Measurements from ENCODE around the gene TMEM163. TPM values are rescaled to one million over a fixed set of nuclear protein-coding genes. Genes with fewer than 3 reads are reported as not detected.
A peak's percentile ranks its signal among the peaks of the same experiment; 100 is the strongest.
"Not testable (repeated sequence)": the region's sequence is repeated elsewhere in the genome, so short reads cannot be mapped to it uniquely, and the experiment has no call there.

Gene TMEM163
- total RNA-seq, 1 experiment from 2014 or later, result 4.1 TPM

DNA sequence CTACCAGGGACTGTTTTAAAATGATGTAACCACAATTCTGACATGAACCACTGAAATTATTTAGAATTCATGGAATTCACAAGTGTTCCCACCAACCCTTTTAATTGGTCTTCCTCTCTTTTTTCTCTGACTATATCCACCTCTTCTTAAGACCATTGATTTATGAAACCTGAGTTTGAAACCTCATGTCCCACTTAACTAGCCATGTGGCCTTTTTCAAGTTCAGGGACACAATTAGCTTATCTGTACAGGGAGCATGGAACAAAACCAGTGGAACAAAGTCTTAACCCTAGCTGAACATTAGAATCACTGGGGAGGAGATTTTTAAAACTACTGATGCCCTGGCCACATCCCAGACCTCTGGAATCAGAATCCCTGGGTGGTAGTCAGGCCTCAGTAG, 41.6 kb upstream of the TMEM163 start:
- Mint-ChIP-seq H3K27me3 (ENCODE audit: insufficient read depth, unreplicated experiment) (peaks cover 3% of the 10 kb centered on the region), H3K36me3 (ENCODE audit: insufficient read depth, unreplicated experiment) (no peaks in the 10 kb centered on the region), H3K4me1 (ENCODE audit: low read depth, unreplicated experiment) (no peaks in the 10 kb centered on the region), H3K9me3 (ENCODE audit: unreplicated experiment) (no peaks in the 10 kb centered on the region), H3K4me3 (ENCODE audit: unreplicated experiment) (no peak overlapping the region), H3K27ac (ENCODE audit: unreplicated experiment) (no peak overlapping the region)
- H3K36me3 ChIP-seq (ENCODE audit: control insufficient read depth, insufficient read depth, low read length), result no peaks in the 10 kb centered on the region
- H3K4me3 ChIP-seq (ENCODE audit: low read depth, low read length), result no peak overlapping the region
- no peaks in the 10 kb centered on the region for H3K4me1 ChIP-seq
- POLR2A ChIA-PET, result no interaction called here
- BruUV-seq (replicated peaks), result no TSS peak
- TF ChIP-seq, protein P1, sequence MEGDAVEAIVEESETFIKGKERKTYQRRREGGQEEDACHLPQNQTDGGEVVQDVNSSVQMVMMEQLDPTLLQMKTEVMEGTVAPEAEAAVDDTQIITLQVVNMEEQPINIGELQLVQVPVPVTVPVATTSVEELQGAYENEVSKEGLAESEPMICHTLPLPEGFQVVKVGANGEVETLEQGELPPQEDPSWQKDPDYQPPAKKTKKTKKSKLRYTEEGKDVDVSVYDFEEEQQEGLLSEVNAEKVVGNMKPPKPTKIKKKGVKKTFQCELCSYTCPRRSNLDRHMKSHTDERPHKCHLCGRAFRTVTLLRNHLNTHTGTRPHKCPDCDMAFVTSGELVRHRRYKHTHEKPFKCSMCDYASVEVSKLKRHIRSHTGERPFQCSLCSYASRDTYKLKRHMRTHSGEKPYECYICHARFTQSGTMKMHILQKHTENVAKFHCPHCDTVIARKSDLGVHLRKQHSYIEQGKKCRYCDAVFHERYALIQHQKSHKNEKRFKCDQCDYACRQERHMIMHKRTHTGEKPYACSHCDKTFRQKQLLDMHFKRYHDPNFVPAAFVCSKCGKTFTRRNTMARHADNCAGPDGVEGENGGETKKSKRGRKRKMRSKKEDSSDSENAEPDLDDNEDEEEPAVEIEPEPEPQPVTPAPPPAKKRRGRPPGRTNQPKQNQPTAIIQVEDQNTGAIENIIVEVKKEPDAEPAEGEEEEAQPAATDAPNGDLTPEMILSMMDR (IDR thresholded peaks at IDR 0.05; ENCODE audit: insufficient read depth in 1 of 2, low read depth in 1 of 2, low read length in 1 of 2, severe bottlenecking in 1 of 2, unreplicated experiment in 1 of 2), result no peak
- no peaks in the 10 kb centered on the region for H3K27me3 ChIP-seq (replicated peaks; ENCODE audit: control insufficient read depth, insufficient read depth, low read length)
- CTCF ChIA-PET, result no interaction called here
- no peak for DNase-seq
- intact Hi-C loops (cut with micrococcal nuclease; ENCODE audit: unreplicated experiment), result no loop called here
- H3K9me3 ChIP-seq, result no peaks in the 10 kb centered on the region

DNA sequence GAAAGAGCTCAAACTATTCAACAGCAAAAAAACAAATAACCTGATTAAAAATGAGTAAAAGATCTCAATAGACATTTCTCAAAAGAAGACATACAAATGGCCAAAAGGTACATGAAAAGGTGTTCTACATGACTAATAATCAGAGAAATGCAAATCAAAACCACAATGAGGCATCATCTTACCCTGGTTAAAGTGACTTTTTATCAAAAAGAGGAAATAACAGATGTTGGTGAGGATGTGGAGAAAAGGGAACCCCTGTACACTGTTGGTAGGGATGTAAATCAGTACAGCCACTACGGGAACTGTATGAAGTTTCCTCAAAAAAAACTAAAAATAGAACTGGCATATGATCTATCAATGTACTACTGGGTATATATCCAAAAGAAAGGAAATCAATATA, 39.8 kb upstream of the TMEM163 start:
- Mint-ChIP-seq H3K9me3 (ENCODE audit: unreplicated experiment) (no peaks in the 10 kb centered on the region), H3K36me3 (ENCODE audit: insufficient read depth, unreplicated experiment) (no peaks in the 10 kb centered on the region)
- intact Hi-C loops (cut with micrococcal nuclease; ENCODE audit: unreplicated experiment), result no loop called here

DNA sequence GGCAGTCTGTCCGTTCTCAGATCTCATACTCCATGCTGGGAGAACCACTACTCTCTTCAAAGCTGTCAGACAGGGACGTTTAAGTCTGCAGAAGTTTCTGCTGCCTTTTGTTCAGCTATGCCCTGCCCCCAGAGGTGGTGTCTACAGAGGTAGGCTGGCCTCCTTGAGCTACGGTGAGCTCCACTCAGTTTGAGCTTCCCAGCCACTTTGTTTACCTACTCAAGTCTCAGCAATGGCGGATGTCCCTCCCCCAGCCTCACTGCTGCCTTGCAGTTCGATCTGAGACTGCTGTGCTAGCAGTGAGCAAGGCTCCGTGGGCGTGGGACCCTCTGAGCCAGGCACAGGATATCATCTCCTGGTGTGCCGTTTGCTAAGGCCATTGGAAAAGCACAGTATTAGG, 33.2 kb upstream of the TMEM163 start:
- H3K36me3 Mint-ChIP-seq (ENCODE audit: insufficient read depth, unreplicated experiment); H3K4me3 Mint-ChIP-seq (ENCODE audit: unreplicated experiment); H3K36me3 ChIP-seq (ENCODE audit: control insufficient read depth, insufficient read depth, low read length); CTCF ChIA-PET; H3K27me3 ChIP-seq (replicated peaks; ENCODE audit: control insufficient read depth, insufficient read depth, low read length); H3K4me3 ChIP-seq (ENCODE audit: low read depth, low read length); POLR2A ChIA-PET; BruUV-seq (replicated peaks); H3K27me3 Mint-ChIP-seq (ENCODE audit: insufficient read depth, unreplicated experiment); intact Hi-C loops (cut with micrococcal nuclease; ENCODE audit: unreplicated experiment); DNase-seq; H3K9me3 ChIP-seq: not testable (repeated sequence)
- Mint-ChIP-seq H3K9me3 (ENCODE audit: unreplicated experiment) (peaks cover 21% of the 10 kb centered on the region), H3K4me1 (ENCODE audit: low read depth, unreplicated experiment) (peaks cover 20% of the 10 kb centered on the region), H3K27ac (ENCODE audit: unreplicated experiment) (peak overlapping the region; percentile 3)
- H3K4me1 ChIP-seq, result peaks cover 20% of the 10 kb centered on the region

More for the DNA sequence above, 39.8 kb upstream of the TMEM163 start:
- no peaks in the 10 kb centered on the region for H3K9me3 ChIP-seq
- no peak overlapping the region for H3K4me3 ChIP-seq (ENCODE audit: low read depth, low read length)
- peaks cover 3% of the 10 kb centered on the region for H3K27me3 Mint-ChIP-seq (ENCODE audit: insufficient read depth, unreplicated experiment)
- no peaks in the 10 kb centered on the region for H3K4me1 ChIP-seq
- TF ChIP-seq, protein P1 (IDR thresholded peaks at IDR 0.05; ENCODE audit: insufficient read depth in 1 of 2, low read depth in 1 of 2, low read length in 1 of 2, severe bottlenecking in 1 of 2, unreplicated experiment in 1 of 2), result no peak
- no TSS peak for BruUV-seq (replicated peaks)
- no peaks in the 10 kb centered on the region for H3K27me3 ChIP-seq (replicated peaks; ENCODE audit: control insufficient read depth, insufficient read depth, low read length)
- no peak for DNase-seq
- peaks cover 1% of the 10 kb centered on the region for H3K4me1 Mint-ChIP-seq (ENCODE audit: low read depth, unreplicated experiment)
- ChIA-PET POLR2A (no interaction called here), CTCF (no interaction called here)
- no peak overlapping the region for H3K27ac Mint-ChIP-seq (ENCODE audit: unreplicated experiment)
- no peaks in the 10 kb centered on the region for H3K36me3 ChIP-seq (ENCODE audit: control insufficient read depth, insufficient read depth, low read length)
- H3K4me3 Mint-ChIP-seq (ENCODE audit: unreplicated experiment), result no peak overlapping the region

DNA sequence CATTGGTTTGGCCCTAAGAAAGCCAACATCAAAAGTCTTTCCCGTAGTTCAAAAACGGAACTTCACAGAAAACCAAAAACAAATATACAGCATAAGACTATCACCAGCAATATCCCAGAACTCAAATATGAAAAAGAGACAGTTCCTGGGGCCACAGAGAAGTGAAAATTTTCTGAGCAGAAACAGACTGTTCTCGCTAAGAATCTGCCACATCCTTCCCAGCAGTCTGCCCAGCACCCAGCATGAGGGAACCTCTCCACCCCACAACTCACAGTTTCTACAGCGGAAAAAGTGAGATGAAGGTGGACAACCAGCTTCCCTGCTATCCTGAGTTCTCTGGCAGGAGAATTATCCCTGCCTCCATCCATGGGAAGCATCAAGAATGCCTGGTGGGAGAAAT, 26.7 kb upstream of the TMEM163 start:
- H3K27me3 ChIP-seq (replicated peaks; ENCODE audit: control insufficient read depth, insufficient read depth, low read length), result no peaks in the 10 kb centered on the region
- intact Hi-C loops (cut with micrococcal nuclease; ENCODE audit: unreplicated experiment), result no loop called here
- no peak for DNase-seq
- POLR2A ChIA-PET, result no interaction called here
- H3K36me3 ChIP-seq (ENCODE audit: control insufficient read depth, insufficient read depth, low read length), result no peaks in the 10 kb centered on the region
- Mint-ChIP-seq H3K36me3 (ENCODE audit: insufficient read depth, unreplicated experiment) (no peaks in the 10 kb centered on the region), H3K27ac (ENCODE audit: unreplicated experiment) (no peak overlapping the region), H3K27me3 (ENCODE audit: insufficient read depth, unreplicated experiment) (no peaks in the 10 kb centered on the region), H3K9me3 (ENCODE audit: unreplicated experiment) (peaks cover 22% of the 10 kb centered on the region), H3K4me1 (ENCODE audit: low read depth, unreplicated experiment) (no peaks in the 10 kb centered on the region), H3K4me3 (ENCODE audit: unreplicated experiment) (no peak overlapping the region)
- no peak overlapping the region for H3K4me3 ChIP-seq (ENCODE audit: low read depth, low read length)
- CTCF ChIA-PET, result no interaction called here
- no peaks in the 10 kb centered on the region for H3K9me3 ChIP-seq
- TF ChIP-seq, protein P1 (IDR thresholded peaks at IDR 0.05; ENCODE audit: insufficient read depth in 1 of 2, low read depth in 1 of 2, low read length in 1 of 2, severe bottlenecking in 1 of 2, unreplicated experiment in 1 of 2), result no peak
- no TSS peak for BruUV-seq (replicated peaks)
- H3K4me1 ChIP-seq, result no peaks in the 10 kb centered on the region

All from Caco-2 (cell line).